TTC549 (cell line): ENCODE results near the gene BLOC1S4.
"Not testable (repeated sequence)": the region's sequence is repeated elsewhere in the genome, so short reads cannot be mapped to it uniquely, and the experiment has no call there.

Experiments
- FAIRE-seq: peaks from 2 replicates; lab custom pipeline; 2012; peaks lifted over from hg19 to GRCh38; lab: Jason Lieb, UNC

The BLOC1S4 gene

DNA sequence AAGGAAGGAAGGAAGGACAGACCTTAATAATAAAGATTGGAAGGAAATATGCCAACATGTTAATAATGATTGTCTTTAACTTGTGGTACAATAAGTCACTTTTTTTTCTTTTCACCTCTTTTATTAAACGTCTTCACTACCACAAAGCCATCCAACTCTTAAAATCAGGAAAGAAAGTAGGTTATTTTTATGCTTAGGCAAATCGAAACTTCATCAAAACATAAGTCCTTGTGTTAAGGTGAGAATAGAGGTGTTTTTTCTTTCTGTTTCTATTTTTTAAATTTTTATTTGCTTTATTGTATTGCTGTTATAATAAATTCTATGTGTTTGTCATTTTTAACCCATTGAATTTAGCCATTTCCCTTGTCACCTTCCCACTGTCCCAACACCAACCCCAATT is 26.5 kb downstream of the BLOC1S4 start:
- no peak for FAIRE-seq

DNA sequence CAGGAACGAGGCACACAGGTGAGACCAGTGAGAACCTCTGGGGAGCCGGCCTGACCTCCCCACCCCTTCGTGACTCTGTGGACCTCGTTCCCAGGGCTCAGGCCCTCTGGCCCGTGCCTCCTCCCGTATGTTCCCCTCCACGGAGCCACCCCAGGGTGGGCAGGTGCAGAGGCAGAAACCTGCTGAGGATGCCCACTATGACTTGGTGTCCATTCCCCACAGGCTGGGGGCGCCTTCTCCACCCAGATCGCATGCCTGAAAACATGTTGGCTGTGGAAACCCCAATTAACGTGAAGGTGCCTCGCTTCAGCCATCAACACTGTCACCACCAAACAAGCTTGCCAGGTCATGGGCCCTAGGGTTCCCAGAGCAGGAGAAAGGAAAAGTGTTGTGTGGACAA is 27.0 kb downstream of the BLOC1S4 start:
- FAIRE-seq: no peak

GRCh38 chr4:6746721-6747293 is 30.8 kb downstream of the BLOC1S4 start:
- no peak for FAIRE-seq

DNA sequence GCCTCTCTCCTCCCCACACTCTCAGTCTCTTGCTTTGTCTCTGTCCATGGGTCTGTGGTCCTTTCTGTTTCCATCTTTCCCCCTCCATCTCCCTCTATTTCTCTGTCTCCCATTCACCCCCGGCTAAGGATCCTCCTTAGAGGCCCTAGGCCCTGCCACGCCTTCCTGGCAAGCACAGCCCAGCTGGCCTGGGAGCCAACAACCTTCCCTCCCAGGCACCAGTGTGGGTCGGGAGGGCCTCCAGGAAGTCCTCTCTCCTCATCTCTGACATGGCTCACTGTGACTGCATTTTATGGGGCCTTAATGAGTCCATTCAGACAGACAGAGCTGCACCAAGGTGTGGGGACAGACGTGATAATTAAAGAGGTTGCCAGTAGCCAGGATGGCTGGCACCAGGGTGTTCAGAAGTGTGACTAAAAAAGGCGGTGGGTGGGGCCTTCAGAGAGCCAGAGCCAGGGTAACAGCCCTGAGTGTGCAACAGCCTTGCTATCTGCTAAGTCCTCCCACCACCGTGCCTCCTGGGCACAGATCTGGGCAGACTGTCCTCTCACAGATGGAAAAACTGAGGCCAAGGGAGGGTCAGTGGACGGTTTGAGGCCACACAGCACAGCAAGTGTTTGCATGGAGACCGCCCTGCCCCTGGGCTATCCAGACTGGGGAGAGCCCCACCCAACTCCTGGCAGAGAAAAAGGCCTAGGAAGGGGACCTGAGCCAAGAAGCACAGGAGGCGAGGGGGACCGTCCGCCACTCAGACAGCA is 31.5 kb downstream of the BLOC1S4 start:
- no peak for FAIRE-seq

- no peak for FAIRE-seq
Measured at GRCh38 chr4:6748286-6748685, 32.3 kb downstream of the BLOC1S4 start.

GRCh38 chr4:6749340-6750171 is 33.6 kb downstream of the BLOC1S4 start:
- FAIRE-seq: no peak

DNA sequence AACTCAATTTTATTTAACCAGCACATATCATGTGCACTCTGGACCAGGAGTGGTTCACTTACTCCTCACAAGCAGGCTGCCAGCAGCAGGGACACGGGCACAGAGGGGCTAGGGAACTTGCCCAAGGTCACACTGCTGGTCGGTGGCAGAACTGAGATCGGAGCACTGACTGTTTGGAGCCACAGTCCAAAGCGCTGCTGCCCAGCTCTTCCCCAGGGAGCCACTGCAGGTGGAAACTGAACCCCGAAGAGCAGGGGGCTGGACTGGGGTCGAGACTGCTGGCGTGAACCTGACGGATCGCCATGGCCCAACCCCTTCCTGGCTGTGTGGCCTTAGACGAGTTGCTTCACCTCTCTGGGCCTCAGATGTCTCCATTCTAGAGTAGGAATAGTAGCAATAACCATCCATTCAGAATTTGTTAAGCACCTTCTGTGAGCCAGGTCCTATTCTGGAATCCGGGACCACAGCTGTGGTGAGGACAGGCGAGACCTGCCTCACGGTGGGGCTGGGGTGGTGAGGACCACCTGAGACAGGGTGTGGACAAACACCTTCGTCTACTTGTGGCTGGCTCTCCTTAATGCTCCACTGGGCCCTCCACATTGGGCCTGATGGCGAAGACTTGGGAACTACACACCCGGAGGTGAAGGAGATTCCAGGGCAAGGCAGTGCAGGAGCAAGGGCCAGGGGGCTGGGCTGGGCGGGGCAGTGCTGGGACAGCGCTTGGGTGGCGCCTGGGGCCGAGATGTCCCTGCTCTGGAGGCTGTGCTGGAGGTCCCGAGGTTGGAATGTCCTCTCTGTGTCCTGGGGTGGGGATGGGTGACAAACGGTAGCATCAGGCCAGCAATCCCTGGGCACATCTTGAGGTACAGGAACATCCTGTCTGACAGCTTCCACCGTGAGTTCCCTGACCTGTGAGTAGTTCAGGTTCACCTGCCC is 34.6 kb downstream of the BLOC1S4 start:
- FAIRE-seq: no peak

GRCh38 chr4:6751611-6752485 is 35.9 kb downstream of the BLOC1S4 start:
- FAIRE-seq: no peak

- no peak for FAIRE-seq
Measured at GRCh38 chr4:6752486-6752829, 36.5 kb downstream of the BLOC1S4 start.

DNA sequence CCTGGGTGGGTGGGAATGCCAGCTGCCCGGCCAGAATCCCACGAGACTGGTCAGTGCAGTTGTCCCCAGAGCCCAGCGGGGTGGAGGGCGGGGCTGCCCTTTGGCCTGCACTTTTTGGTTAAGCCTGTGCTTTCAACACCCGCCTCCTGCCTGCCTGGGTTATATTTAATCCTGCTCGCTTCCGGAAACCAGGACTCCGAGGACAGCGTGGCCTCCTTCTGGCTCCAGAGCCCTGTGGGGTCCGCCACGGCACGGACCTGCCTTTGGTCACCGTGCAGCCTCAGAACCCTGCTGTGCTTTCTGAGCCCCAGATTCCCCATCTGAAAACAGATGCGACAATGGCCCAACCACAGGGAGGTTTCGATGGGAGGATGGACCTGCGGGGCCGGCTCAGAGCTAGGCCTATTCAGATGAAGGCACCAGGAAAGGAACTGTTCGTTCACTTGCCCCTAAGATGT is 37.2 kb downstream of the BLOC1S4 start:
- FAIRE-seq: no peak

GRCh38 chr4:6753891-6754290 is 37.9 kb downstream of the BLOC1S4 start:
- FAIRE-seq: no peak

- FAIRE-seq: no peak
Measured at GRCh38 chr4:6754481-6755087, 38.6 kb downstream of the BLOC1S4 start.

DNA sequence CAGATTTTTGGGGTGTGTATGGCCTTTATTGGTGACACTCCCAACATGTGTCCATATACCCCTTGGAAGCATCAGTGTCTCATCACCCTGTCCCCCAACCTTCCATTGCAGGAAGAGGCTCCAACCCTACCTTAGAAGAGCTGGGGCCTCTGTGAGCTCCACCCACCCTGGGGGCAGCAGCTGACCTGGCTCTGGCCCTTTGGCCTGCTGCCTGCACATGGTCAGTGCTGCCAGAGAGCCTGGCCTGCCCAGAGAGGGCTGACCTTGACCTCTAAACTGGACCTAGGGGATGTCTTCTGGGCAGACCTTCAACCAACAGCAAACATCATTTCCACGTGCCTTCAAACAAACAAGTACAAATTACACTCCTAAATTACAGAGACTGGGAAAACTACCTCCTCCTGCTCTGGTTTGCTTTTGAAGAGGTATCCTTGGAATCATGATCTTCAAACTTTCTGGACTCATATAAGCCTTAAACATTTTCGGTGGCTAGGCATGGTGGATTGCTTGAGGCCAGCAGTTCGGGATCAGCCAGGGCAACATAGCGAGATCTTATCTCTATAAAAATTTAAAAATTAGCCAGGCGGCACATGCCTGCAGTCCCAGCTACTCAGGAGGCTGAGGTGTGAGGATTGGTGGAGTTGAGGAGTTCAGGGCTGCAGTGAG is 39.2 kb downstream of the BLOC1S4 start:
- no peak for FAIRE-seq

GRCh38 chr4:6756345-6756744 is 40.4 kb downstream of the BLOC1S4 start:
- FAIRE-seq: not testable (repeated sequence)

DNA sequence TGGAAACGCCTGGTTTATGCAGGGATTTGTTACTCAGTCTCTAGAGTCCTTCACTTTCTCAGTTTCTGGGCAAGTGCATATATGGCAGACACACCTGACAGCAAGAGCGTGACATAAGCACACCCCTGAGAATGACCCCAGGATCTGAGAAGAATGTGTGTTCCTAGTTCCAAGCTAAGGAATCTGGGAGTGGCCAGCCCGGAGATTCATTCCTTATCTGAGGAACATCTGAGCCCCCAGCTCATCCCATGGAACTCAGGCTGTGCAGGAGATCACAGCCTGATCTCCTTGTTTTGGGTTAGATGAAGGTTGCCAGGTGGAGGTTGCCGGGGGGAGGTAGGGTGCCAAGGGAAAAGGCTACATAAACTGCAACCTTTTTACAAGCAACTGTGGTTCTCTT is 42.8 kb downstream of the BLOC1S4 start:
- no peak for FAIRE-seq

GRCh38 chr4:6760865-6761264 is 44.9 kb downstream of the BLOC1S4 start:
- no peak for FAIRE-seq

DNA sequence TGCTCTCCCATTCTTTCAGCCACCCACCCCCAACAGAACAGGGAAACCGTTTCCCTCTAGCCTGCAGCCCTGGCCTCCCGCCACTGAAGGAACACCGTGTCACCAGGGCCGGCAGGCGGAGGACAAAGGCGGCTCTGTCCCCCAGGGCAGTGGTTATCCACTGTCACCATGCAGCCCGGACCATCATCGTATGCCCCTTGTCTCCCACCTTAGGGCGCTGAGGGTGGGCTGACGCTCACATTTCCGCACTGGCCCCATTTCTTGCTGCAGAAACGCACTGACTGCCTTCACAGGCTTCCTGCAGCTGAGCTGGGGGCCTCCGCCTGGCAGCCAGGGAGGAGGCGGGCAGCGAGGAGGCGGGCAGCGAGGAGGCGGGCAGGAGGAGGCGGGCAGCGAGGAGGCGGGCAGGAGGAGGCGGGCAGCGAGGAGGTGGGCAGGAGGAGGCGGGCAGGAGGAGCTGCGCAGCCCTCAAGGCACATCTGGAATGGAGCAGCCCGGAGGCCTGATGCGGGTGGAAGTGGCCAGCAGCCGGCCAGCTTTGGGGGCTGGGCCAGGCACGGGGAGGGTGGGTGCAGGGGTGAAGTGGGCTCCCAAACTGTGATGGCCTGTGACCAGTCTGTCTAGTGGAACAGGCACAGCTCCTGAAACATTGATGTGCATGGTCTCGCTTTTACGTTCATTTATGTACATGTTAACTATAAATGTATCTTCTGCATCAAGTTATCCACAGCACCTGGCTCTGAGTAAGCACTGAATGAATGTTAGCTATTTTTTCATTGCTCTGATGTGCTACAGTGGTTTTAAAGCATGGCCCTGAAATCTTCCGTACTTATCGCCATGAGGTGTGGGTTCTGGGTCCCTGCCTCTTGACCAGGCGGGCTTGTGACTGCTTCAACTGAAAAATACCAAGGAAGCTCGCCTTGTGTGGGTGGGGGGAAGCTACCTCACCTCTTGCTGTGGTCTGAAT is 46.0 kb downstream of the BLOC1S4 start:
- FAIRE-seq: no peak

DNA sequence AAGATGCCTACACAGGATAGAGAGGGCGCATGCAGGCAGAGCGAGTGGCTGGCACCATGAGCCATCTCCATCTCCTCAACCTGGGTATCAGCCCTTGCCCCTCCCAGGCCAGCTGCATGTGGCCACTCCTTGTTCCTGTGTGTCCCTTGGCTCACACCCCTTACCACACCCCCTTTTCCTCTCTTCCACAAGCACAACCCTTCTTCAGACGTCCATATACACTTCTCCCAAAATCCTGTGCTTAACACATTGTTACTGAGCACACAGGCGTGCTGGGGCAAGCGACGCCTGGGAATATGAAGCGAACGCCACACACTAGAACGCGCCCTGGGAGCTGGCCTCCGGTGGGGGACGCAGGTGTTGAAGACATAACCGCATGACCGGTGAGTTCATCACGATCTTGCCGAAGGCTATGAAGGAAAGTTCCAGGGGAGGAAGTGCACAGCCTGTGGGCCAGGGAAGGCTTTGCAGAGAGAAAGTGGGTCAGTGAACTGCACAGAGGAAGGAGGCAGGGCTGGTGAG is 47.4 kb downstream of the BLOC1S4 start:
- no peak for FAIRE-seq
